Hematopoietic multipotent progenitor cell treated with erythropoietin and hydrocortisone succinate and interleukin-3 and kit ligand, for 17 days (in vitro differentiated cells): ENCODE data around the gene PAX6.

Experiments
- DNase-seq: peaks from one replicate; pipeline ENCODE4 v3.0.0-alpha.2; 2015; ENCODE audit warnings: low spot score

The PAX6 gene

GRCh38 chr11:31810779-31811647, at the start of gene PAX6:
TSS of gene PAX6 (minus strand) at chr11:31811322. CDS start at chr11:31806411, 4,911 bp downstream.
- DNase-seq = no peak

GRCh38 chr11:31860391-31860790, 49.3 kb upstream of the PAX6 start:
- DNase-seq = no peak

- no peak for DNase-seq
Measured at GRCh38 chr11:31856248-31856647, 45.1 kb upstream of the PAX6 start.

GRCh38 chr11:31855466-31855865, 44.3 kb upstream of the PAX6 start:
- DNase-seq = no peak

GRCh38 chr11:31850365-31850764, 39.2 kb upstream of the PAX6 start:
- DNase-seq = no peak

GRCh38 chr11:31847761-31848160, 36.6 kb upstream of the PAX6 start:
- DNase-seq = no peak

- DNase-seq = no peak
Measured at GRCh38 chr11:31845331-31845730, 34.2 kb upstream of the PAX6 start.

GRCh38 chr11:31844351-31844750, 33.2 kb upstream of the PAX6 start:
- DNase-seq = no peak

- no peak for DNase-seq
Measured at GRCh38 chr11:31841435-31841834, 30.3 kb upstream of the PAX6 start.

- no peak for DNase-seq
Measured at GRCh38 chr11:31834237-31834636, 23.1 kb upstream of the PAX6 start.

GRCh38 chr11:31830406-31830805, 19.3 kb upstream of the PAX6 start:
- DNase-seq = no peak

- DNase-seq = no peak
Measured at GRCh38 chr11:31828217-31828616, 17.1 kb upstream of the PAX6 start.

GRCh38 chr11:31827455-31828206, 16.5 kb upstream of the PAX6 start:
- no peak for DNase-seq

GRCh38 chr11:31826536-31827438, 15.7 kb upstream of the PAX6 start:
- no peak for DNase-seq

- no peak for DNase-seq
Measured at GRCh38 chr11:31825838-31826484, 14.8 kb upstream of the PAX6 start.

GRCh38 chr11:31824879-31825837, 14.0 kb upstream of the PAX6 start:
- DNase-seq = no peak

- DNase-seq = no peak
Measured at GRCh38 chr11:31824332-31824878, 13.3 kb upstream of the PAX6 start.

- no peak for DNase-seq
Measured at GRCh38 chr11:31823644-31824331, 12.7 kb upstream of the PAX6 start.

- no peak for DNase-seq
Measured at GRCh38 chr11:31822927-31823643, 12.0 kb upstream of the PAX6 start.
